ENCODE data around the gene PPM1H.
A peak's percentile ranks its signal among the peaks of the same experiment; 100 is the strongest.
"Not testable (repeated sequence)": the region's sequence is repeated elsewhere in the genome, so short reads cannot be mapped to it uniquely, and the experiment has no call there.

Gene PPM1H

GRCh38 chr12:62909340-62909739, 25.6 kb downstream of the PPM1H start:
- no peak for DNase-seq (ENCODE audit: low read depth in 2 of 2)

- DNase-seq (ENCODE audit: low read depth in 2 of 2): no peak
Observed at GRCh38 chr12:62908674-62909073, 26.3 kb downstream of the PPM1H start.

- DNase-seq (ENCODE audit: low read depth in 2 of 2): no peak
Observed at GRCh38 chr12:62907561-62907960, 27.4 kb downstream of the PPM1H start.

- DNase-seq (ENCODE audit: low read depth in 2 of 2): no peak
Observed at GRCh38 chr12:62907078-62907477, 27.9 kb downstream of the PPM1H start.

- DNase-seq (ENCODE audit: low read depth in 2 of 2): no peak
Observed at GRCh38 chr12:62903151-62903550, 31.8 kb downstream of the PPM1H start.

- no peak for DNase-seq (ENCODE audit: low read depth in 2 of 2)
Observed at GRCh38 chr12:62900686-62901272, 34.2 kb downstream of the PPM1H start.

GRCh38 chr12:62899568-62900390, 35.2 kb downstream of the PPM1H start:
- DNase-seq (ENCODE audit: low read depth in 2 of 2): no peak

- no peak for DNase-seq (ENCODE audit: low read depth in 2 of 2)
Observed at GRCh38 chr12:62898526-62898925, 36.4 kb downstream of the PPM1H start.

- DNase-seq (ENCODE audit: low read depth in 2 of 2): no peak
Observed at GRCh38 chr12:62895351-62895877, 39.5 kb downstream of the PPM1H start.

- DNase-seq (ENCODE audit: low read depth in 2 of 2): no peak
Observed at GRCh38 chr12:62893276-62893675, 41.7 kb downstream of the PPM1H start.

GRCh38 chr12:62891805-62892549, 43.0 kb downstream of the PPM1H start:
- peak in 1 of 2 donors; percentile 1 for DNase-seq (ENCODE audit: low read depth in 2 of 2)

- no peak for DNase-seq (ENCODE audit: low read depth in 2 of 2)
Observed at GRCh38 chr12:62888454-62889110, 46.4 kb downstream of the PPM1H start.

- no peak for DNase-seq (ENCODE audit: low read depth in 2 of 2)
Observed at GRCh38 chr12:62886796-62887195, 48.2 kb downstream of the PPM1H start.

GRCh38 chr12:62885242-62885641, 49.7 kb downstream of the PPM1H start:
- DNase-seq (ENCODE audit: low read depth in 2 of 2): no peak

- DNase-seq (ENCODE audit: low read depth in 2 of 2): not testable (repeated sequence)
Observed at GRCh38 chr12:62884832-62885231, 50.1 kb downstream of the PPM1H start.

GRCh38 chr12:62882696-62883095, 52.3 kb downstream of the PPM1H start:
- DNase-seq (ENCODE audit: low read depth in 2 of 2): no peak

- DNase-seq (ENCODE audit: low read depth in 2 of 2): no peak
Observed at GRCh38 chr12:62882140-62882539, 52.8 kb downstream of the PPM1H start.

GRCh38 chr12:62879691-62880090, 55.3 kb downstream of the PPM1H start:
- no peak for DNase-seq (ENCODE audit: low read depth in 2 of 2)

GRCh38 chr12:62879228-62879627, 55.7 kb downstream of the PPM1H start:
- DNase-seq (ENCODE audit: low read depth in 2 of 2): not testable (repeated sequence)

GRCh38 chr12:62878211-62878610, 56.7 kb downstream of the PPM1H start:
- no peak for DNase-seq (ENCODE audit: low read depth in 2 of 2)

GRCh38 chr12:62876938-62877548, 57.9 kb downstream of the PPM1H start:
- DNase-seq (ENCODE audit: low read depth in 2 of 2): no peak

Measured in stimulated activated CD4-positive, alpha-beta T cell treated with anti-CD3 and anti-CD28 coated beads, Interleukin-4, amount 100 ng/mL, for 48 hours (primary cell).